Measurements from ENCODE around the gene STK4.
A peak's percentile ranks its signal among the peaks of the same experiment; 100 is the strongest.

Gene STK4

GRCh38 chr20:45032781-45033180, 66.5 kb downstream of the STK4 start:
- DNase-seq = no peak

- DNase-seq = no peak
Measured at GRCh38 chr20:45034436-45034835, 68.1 kb downstream of the STK4 start.

GRCh38 chr20:45036044-45036755, 69.9 kb downstream of the STK4 start:
- DNase-seq = no peak

DNA sequence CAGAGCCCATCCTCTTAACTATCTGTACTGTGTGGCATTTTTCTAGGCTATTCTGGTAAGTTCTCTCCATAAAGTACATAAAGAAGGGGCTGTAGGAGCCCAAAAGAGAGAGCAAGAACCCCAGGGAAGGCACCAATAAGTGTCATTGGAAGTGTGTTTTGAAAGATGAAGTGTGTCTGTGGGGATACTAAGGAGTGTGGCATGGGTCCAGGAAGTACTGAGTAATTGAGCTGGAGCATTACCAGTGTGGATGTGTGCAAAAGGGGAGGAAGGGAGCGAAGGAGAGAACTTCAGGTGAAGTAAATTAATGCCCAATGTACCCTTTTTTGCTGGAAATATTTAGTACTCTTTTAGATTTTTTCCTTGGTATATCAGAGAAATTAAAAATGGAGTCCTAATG, 70.7 kb downstream of the STK4 start:
- DNase-seq = no peak

- no peak for DNase-seq
Measured at GRCh38 chr20:45037635-45038034, 71.3 kb downstream of the STK4 start.

DNA sequence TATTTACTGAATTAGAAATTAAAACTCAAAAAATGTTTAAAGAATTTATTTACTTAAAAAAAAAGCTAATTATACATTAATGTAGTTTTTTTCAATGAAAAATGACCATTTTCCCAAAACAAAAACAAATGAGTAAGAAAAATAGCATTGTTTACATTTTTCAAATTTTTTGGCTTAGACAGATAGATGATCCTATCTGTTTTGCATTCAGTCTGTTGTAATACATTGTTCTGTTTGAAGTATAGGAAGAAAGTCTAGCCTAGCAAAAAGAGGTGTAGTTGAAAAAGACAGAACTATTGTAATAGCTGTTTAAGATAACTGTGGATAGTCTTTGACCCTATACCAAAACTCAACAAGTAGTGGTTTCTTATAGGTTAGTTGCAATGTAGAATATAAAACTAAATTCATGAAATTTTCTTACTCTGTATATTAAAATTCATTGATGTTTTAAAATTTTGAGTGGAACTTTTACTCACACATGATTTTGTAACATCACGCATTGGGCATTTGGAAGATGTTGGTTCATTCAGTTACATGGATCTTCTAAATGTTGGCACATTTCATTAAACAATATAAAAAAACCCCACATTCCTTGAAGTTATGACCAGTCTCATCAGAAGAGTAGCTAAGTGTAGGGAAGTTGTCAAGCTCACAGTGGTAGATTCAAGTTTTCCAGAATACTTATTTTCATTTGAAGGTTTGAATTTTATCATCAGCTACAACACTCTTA, 72.6 kb downstream of the STK4 start:
- DNase-seq = no peak

DNA sequence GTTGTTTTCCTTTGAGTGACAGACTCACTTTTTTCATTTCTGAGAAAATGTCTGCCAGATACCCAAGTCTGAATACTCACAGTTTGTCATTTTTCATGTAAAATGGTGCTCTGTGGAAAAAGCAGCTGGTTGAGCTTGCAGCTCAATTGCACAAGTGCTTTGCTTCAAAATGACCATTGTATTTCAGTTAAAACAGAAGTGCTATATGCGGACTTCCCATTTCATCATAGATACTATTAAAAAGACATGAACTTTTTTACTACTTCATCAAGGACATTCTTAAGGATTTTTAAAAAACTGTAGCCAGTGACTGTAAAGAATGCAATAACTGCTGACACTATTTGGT, 73.1 kb downstream of the STK4 start:
- no peak for DNase-seq

DNA sequence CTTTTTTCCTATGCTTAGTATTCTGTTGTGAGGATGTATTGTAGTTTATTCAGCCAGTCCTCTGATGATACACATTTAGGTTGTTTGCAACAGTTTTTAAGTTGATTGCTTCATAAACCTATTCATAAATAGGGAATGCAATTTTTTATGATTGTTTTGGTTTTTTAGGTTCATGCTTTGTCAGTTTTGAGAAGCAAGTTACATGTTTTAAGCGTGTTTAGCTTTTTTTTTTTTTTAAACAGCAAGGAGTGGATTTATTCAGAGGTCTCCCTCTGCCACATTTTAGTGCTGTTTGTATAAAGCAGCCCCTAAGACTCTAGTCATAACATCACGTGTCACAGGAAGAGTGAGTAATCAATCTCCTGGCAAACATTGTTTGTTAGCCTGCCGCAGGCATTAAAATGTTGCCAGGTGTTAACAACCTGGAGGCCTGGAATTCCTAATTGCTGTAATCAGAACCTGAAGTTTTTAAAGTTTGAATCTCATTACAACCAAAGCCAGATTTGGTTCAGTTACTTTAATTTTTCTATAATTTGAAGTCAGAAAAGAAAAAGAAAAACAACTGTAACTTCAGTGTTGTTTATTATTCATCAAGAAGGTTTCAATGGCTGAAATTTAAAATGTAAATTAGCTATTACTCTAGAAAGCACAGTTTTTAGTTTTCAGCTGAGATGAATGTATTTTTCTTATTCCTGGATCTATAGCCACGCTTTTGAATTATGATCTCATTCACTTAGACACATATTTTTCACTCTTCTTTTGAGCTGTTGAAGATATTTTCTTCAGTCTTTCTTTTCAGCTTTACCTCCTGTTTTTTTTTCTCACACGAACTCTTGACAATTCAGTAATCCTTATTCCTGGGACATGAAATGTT, 75.4 kb downstream of the STK4 start:
- no peak for DNase-seq

DNA sequence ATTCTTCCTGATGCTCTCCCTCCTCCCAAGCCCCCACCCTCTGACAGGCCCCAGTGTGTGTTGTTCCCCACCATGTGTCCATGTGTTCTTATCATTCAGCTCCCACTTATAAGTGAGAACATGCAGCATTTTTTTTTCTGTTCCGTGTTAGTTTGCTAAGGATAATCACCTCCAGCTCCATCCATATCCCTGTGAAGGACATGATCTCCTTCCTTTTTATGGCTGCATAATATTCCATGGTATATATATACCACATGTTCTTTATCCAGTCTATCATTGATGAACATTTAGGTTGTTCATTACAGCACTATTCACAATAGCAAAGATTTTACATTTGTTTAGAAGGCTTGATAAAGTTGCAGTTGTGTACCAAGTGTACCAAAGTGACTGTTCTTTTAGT, 76.7 kb downstream of the STK4 start:
- no peak for DNase-seq

DNA sequence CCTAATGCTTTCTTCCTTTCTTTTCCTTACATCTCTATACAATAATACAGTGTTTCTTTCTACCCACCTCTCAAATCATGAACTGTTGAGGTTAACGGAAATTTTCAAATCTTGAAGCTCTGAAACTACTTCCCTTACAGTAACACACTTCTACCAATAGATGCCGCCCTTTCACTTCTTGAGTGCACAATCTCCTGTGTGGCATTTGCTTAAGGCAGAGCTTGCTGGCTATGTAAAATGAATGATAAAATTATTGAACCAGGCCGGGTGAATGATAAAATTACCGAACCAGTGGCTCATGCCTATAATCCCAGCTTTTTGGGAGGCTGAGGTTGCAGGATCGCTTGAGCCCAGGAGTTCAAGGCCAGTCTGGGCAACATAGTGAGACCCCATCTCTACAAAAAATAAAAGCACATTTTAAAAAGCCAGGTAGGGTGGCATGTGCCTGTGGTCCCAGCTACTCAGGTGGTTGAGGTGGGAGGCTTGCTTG, 77.8 kb downstream of the STK4 start:
- DNase-seq = peak; percentile 53

DNA sequence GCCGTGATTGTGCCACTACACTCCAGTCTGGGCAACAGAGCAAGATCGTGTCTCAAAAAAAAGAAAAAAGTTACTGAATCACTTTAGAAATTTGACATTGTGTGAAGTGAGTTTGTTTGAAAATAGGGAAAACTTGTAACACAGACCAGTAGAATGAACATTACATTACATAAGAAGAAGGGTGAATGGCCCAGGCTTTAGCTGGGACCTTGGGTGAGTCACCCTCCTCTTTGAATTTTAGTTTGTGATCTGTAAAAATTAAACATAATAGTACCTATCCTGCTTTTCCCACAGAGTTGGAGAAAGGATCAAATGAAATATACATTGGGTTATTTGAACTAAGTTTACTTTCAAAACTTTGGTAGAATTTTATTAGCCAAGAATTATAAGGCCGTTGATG, 78.3 kb downstream of the STK4 start:
- no peak for DNase-seq

GRCh38 chr20:45047581-45048119, 81.3 kb downstream of the STK4 start:
- no peak for DNase-seq

DNA sequence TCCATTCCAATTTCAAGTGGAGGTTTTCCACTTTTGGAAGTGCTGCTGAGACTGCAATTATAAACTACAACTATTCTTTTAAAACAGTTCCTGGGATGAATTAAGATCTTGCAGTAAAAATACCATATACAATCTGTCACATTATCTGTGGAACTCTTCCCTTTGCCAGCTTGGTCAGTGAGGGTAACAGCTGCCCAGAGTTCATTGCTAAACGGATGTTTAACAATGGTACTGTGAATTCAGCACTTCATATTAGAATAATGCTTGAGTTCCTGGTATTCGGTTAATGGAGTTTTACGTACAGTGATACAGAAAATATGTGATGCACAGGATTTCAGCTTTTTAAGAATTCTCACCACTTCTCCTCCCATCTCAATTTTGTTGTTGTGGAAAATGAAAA, 83.1 kb downstream of the STK4 start:
- DNase-seq = no peak

DNA sequence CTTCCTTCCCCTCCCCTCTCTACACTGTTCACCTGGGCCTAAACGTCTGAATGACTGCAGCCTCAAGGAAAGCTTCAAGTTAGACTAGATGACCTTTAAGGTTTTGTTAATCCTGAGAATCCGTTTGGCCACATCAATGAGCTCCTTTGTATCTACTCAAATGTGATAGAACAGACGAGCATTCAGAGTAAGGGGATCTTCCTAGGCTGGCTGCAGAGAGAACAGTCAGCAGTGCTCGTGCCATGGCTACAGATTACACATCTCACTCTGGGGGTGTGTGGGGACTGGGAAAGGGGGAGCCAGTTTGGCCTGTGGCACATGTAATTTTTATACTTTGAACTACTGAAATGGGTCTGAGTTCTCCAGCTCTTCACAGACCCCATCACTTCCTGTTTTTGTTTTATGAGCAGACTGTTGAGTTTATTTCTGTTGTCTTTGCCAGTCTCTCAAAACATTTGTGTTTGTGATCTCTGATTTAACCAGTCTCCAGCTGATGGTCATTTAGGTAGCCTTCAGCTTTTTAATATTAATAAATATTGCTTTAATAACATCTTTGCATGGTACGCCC, 83.7 kb downstream of the STK4 start:
- DNase-seq = no peak

DNA sequence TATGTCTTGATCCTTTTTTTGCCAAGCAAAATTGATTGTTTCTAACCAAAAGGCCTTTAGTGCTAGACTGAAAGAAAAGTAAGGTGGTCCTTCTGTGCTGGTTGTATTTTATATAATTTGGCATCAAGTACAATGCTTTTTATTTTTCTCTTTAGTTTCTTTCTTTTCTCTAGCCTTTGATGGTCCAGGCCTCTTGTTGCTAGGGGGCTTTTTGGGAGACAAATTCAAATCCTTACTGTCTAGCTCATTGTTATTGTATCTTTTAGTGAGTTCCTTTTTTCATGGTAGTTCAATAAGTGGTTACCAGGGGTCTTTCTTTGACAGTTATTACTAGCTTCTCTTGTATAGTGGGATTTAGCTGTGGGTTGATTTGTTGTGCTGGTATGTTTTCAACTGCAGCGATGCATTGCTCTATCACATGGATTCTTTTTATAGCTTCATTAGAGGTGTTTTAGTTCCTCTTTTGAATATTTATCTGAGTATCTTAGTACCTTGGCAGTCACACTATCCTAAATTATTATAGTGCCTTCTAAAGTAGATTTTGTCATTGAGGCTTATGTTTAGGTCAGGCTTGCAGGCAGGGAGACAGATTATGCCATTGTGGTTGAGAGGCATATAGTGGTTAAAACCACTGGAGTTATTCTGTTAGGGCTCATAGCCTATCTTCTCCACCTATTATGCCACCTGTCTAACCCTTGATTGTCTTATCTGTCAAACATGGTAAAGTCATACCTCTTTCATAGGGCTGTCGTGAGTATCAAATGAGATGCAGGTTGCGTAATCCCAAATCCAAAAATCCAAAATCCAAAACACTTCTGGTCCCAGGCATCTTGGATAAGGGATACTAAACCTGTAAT, 85.1 kb downstream of the STK4 start:
- no peak for DNase-seq

DNA sequence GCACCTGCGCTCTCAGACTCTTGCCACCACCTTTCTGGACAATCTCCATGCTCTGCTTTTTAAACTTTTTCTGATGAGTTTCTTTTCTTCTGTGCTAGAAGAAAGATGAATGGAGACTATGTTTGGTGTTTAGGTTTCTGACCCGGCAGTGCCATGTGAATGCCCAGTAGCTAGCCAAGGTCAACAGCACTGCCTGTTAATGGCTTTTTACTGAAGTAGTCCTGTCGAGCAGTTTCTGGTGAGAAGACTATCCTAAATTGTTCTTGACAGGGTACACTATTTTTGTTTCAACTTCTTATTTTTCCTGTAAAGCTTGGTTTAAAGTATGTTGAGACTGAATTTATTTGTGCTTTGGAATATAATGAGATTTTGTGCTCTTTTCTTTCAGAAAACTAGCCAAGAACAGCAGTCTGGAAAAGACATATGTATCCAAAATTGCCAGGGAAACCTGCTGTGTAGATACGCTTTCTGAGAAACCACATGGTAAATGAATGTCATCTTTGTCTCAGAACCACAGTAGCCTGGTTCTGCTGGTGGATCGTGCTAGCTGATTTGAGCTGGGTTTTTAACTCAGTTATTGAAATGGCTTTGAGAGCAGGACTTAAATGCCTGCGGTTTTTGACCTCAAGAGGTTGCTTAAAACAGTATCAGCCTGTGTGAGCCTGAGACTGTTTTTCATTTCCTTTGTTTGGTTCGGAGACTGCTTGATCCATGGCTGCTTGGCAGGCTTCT, 86.6 kb downstream of the STK4 start:
- DNase-seq = no peak

DNA sequence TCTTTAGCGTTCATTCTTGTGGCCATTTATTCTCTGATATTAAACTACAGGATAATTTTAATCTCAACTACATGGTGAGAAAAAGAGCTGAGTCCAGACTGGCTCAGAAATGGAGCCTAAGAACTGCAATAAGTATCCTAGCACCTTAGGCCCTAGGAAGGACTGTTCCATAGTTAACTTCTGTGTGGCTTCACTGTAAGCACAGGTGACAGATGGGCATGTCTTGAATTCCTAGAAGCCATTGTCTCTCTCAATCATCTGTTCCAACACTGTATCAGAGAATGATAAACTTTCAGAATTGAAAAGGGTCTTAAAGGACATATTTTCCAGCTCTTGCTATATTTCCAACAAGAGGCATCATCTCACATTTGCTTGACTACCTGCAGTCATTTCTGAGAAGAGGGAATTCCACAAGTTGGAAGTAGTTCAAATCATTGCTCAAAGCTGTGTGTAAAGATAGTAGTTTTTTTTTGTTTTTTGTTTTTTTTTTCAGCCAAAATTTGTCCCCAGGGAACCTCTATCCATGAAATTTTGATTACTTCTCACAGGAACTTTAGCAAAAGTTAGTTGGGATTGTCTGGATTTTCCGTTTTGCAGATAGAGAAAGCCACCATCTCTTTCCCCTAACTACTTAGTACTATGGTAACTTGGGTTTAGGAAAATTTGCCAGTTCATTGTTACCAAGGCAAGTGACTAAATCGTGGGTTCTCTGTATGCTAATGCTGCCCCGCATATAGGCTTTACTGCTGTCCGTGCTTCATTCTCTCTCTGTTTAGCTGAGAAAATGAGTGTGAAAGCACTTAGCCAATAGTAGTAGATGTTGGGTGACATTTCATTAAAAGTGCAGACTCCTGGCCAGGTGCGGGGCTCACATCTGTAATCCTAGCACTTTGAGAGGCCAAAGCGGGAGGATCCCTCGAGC, 87.4 kb downstream of the STK4 start:
- no peak for DNase-seq

GRCh38 chr20:45055056-45055455, 88.7 kb downstream of the STK4 start:
- no peak for DNase-seq

DNA sequence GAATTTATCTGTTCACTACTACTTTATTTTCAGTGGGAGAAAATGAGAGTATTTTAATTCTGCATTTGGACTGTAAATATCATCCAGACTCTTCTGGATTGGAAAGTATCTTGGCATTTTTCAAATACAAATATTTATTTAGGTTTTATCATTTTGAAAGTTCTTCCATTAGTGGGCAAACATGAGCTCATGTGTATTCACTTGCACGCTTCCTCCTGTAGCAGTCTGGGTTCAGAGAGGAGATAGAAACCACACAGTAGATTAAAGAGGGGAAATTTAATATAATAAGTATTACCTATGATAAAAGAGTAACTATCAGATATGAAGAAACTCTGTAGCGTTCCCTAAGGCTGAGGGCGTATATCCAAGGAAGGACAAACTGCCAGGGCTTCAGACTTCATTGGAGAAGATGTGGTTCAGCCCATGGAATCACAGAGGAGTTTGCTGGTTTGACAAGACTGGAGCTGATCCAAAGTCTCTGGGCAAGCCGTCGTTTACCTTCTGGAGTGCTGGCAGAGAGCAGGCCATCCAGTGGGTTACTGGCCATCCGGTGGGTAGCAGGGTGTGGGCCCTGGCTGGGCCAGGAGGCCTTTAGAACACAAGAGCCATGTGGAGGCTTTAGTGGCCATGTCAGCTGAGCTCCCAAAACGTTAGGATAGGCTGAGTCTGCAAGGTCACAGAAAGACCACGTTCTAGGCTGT, 90.3 kb downstream of the STK4 start:
- no peak for DNase-seq
